Right lobe of liver (tissue), 4 donors: ENCODE data around the gene GSN.

Experiments
- POLR2A ChIP-seq: fragments of 450-650 bp; IDR thresholded peaks from one replicate; pipeline ENCODE4 v1.6.1; 2017; ENCODE audit warnings: antibody characterized with exemption, mild to moderate bottlenecking
- TF ChIP-seq, protein P1 (sequence below), 4 donors: fragments of 200-600 bp in 3 of 4; fragments of 450-650 bp in 1 of 4; IDR thresholded peaks; one replicate each; pipeline versions ENCODE4 v1.5.1 to v1.8.0; 2016 to 2022; ENCODE audit warnings: antibody characterized with exemption in 4 of 4, mild to moderate bottlenecking in 2 of 4
- donor health status: DM: no; HTN: no; CAD: no.
- donor health status: DM: no; HTN: no; CAD: no.
- donor health status: DM: no; HTN: yes; CAD: no.

DNA sequence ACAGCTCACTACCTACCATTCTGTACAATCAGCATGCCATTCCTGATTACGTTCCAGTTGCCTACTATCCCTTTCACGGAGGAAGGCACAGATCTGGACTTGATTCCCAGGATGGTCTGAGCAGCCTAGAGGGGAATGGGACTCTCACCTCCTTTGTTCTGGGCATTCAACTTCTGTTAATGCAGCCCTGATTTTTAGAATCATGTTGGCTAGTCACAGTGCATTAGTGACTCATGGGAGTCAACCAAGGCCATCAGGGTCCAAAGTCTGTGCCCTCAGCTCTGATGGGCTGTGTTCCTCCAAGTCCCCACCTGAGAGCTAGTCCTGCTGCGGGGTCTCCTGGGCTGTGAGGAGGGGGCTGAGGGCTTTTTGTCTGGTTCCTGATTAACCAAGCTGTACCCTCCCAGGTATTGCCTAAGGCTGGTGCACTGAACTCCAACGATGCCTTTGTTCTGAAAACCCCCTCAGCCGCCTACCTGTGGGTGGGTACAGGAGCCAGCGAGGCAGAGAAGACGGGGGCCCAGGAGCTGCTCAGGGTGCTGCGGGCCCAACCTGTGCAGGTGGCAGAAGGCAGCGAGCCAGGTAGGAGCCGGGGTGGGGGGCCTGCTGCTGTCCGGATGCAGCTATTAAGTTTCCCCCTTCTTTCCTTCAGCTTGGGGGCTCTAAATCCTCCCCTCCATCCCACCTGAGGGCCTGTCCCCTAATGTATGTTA is 59.1 kb downstream of the GSN start:
- TF ChIP-seq, protein P1, sequence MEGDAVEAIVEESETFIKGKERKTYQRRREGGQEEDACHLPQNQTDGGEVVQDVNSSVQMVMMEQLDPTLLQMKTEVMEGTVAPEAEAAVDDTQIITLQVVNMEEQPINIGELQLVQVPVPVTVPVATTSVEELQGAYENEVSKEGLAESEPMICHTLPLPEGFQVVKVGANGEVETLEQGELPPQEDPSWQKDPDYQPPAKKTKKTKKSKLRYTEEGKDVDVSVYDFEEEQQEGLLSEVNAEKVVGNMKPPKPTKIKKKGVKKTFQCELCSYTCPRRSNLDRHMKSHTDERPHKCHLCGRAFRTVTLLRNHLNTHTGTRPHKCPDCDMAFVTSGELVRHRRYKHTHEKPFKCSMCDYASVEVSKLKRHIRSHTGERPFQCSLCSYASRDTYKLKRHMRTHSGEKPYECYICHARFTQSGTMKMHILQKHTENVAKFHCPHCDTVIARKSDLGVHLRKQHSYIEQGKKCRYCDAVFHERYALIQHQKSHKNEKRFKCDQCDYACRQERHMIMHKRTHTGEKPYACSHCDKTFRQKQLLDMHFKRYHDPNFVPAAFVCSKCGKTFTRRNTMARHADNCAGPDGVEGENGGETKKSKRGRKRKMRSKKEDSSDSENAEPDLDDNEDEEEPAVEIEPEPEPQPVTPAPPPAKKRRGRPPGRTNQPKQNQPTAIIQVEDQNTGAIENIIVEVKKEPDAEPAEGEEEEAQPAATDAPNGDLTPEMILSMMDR (IDR thresholded peaks at IDR 0.05) = no peak
- TF ChIP-seq POLR2A = no peak
